Calu3 (cell line): Measurements from ENCODE around the gene MAJIN. TPM values are rescaled to one million over a fixed set of nuclear protein-coding genes. Genes with fewer than 3 reads are reported as not detected.

ENCODE experiments used
- BruUV-seq: library from RNA; stranded (reverse); fragments of 400-500 nt; replicated peaks from 2 replicates; lab custom pipeline; 2021; lab: Mats Ljungman, UMichigan
- CTCF ChIA-PET: fragments of 300-600 bp; sonication (Branson Sonifier 250); formaldehyde crosslinking; loops from one replicate; lab custom pipeline; 2022; ENCODE audit warnings: antibody characterized with exemption; lab: Charles Lee
- DNase-seq: peaks from one replicate; pipeline ENCODE4 v3.0.0; 2022
- H3K27ac Mint-ChIP-seq: one replicate; pipeline ENCODE4 v1.8.0; 2022; ENCODE audit warnings: mixed read lengths; ENCODE audit not compliant: unreplicated experiment
- H3K27me3 Mint-ChIP-seq: one replicate; pipeline ENCODE4 v1.8.0; 2022; ENCODE audit warnings: mixed read lengths; ENCODE audit not compliant: unreplicated experiment
- H3K36me3 Mint-ChIP-seq: one replicate; pipeline ENCODE4 v1.8.0; 2022; ENCODE audit warnings: mild to moderate bottlenecking, moderate library complexity, mixed read lengths; ENCODE audit not compliant: insufficient read depth, unreplicated experiment
- H3K4me1 Mint-ChIP-seq: one replicate; pipeline ENCODE4 v1.8.0; 2022; ENCODE audit warnings: mild to moderate bottlenecking, low read depth, mixed read lengths; ENCODE audit not compliant: unreplicated experiment
- H3K4me3 Mint-ChIP-seq: one replicate; pipeline ENCODE4 v1.8.0; 2022; ENCODE audit warnings: mild to moderate bottlenecking, low read depth, moderate library complexity, mixed read lengths; ENCODE audit not compliant: unreplicated experiment
- H3K9me3 Mint-ChIP-seq: one replicate; pipeline ENCODE4 v1.8.0; 2022; ENCODE audit warnings: low read depth, mixed read lengths; ENCODE audit not compliant: unreplicated experiment
- CTCF ChIP-seq: fragments of 200-600 bp; IDR thresholded peaks from one replicate; pipeline ENCODE4 v1.8.0; 2022; ENCODE audit warnings: antibody characterized with exemption; ENCODE audit not compliant: unreplicated experiment
- intact Hi-C: fragments of 100-400 bp; cut with micrococcal nuclease; formaldehyde crosslinking; loops from one replicate; pipeline ENCODE4 v1.10.0; 2022; ENCODE audit not compliant: unreplicated experiment
- total RNA-seq: library from RNA; stranded (reverse); gene quantifications from 2 replicates; pipeline ENCODE4 v1.2.3, GENCODE V29; 2022

MAJIN gene
- total RNA-seq, 1 experiment from 2014 or later, result not detected

- H3K4me3 Mint-ChIP-seq, result peak overlapping the region; percentile 90
- intact Hi-C loops, result loop anchor here (5.0 kb wide), 1 partner anchor 79 kb away; the partner anchor contains the start of gene BATF2
- peak overlapping the region; percentile 85 for H3K27ac Mint-ChIP-seq
- CTCF ChIA-PET, result interaction anchor here (1.1 to 1.4 kb wide), 3 partner anchors 30 to 97 kb away, joined by 3 to 4 read pairs (median 3); partner anchors contain the start of gene BATF2
- TF ChIP-seq CTCF, result no peak
- H3K9me3 Mint-ChIP-seq, result no peaks in the 10 kb centered on the region
- no peak for DNase-seq
- no peaks in the 10 kb centered on the region for H3K27me3 Mint-ChIP-seq
- peaks cover 33% of the 10 kb centered on the region for H3K36me3 Mint-ChIP-seq
- no TSS peak for BruUV-seq
- no peaks in the 10 kb centered on the region for H3K4me1 Mint-ChIP-seq
These were observed 53.9 kb downstream of the MAJIN start for GRCh38 chr11:64918017-64918416.

- intact Hi-C loops, result loop anchor here (5.0 kb wide), 1 partner anchor 80 kb away; the partner anchor contains the start of gene BATF2
- DNase-seq, result no peak
- H3K9me3 Mint-ChIP-seq, result no peaks in the 10 kb centered on the region
- TSS peak; percentile 86 for BruUV-seq
- H3K27ac Mint-ChIP-seq, result peak overlapping the region; percentile 85
- H3K36me3 Mint-ChIP-seq, result peaks cover 37% of the 10 kb centered on the region
- CTCF ChIA-PET, result interaction anchor here (1.1 to 1.4 kb wide), 4 partner anchors 30 to 97 kb away, joined by 3 to 4 read pairs (median 4); partner anchors contain the start of gene BATF2
- no peaks in the 10 kb centered on the region for H3K4me1 Mint-ChIP-seq
- no peaks in the 10 kb centered on the region for H3K27me3 Mint-ChIP-seq
- no peak for TF ChIP-seq CTCF
- peak overlapping the region; percentile 90 for H3K4me3 Mint-ChIP-seq
These were observed 54.3 kb downstream of the MAJIN start for GRCh38 chr11:64917663-64917995.

- BruUV-seq, result no TSS peak
- no peaks in the 10 kb centered on the region for H3K9me3 Mint-ChIP-seq
- H3K27ac Mint-ChIP-seq, result peak within 1 kb of the TSS; percentile 85
- peaks cover 41% of the 10 kb centered on the region for H3K36me3 Mint-ChIP-seq
- peak within 1 kb of the TSS; percentile 90 for H3K4me3 Mint-ChIP-seq
- no peaks in the 10 kb centered on the region for H3K4me1 Mint-ChIP-seq
- intact Hi-C loops, result loop anchor here (5.0 kb wide), 1 partner anchor 80 kb away; the partner anchor contains the start of gene BATF2
- CTCF ChIA-PET, result interaction anchor here (1.1 to 2.0 kb wide), 4 partner anchors 29 to 98 kb away, joined by 3 to 7 read pairs (median 4); partner anchors contain the start of gene ARL2
- TF ChIP-seq CTCF, result no peak
- no peaks in the 10 kb centered on the region for H3K27me3 Mint-ChIP-seq
- peak; percentile 98 for DNase-seq
These were observed 54.9 kb downstream of the MAJIN start, which contains the start of gene ATG2A for GRCh38 chr11:64916775-64917662. Gene ATG2A, minus strand, starts transcription at chr11:64917209. Its CDS starts 74 bp downstream, at chr11:64917135.

- Mint-ChIP-seq H3K36me3 (peaks cover 49% of the 10 kb centered on the region), H3K4me1 (no peaks in the 10 kb centered on the region), H3K9me3 (no peaks in the 10 kb centered on the region), H3K27me3 (no peaks in the 10 kb centered on the region), H3K27ac (peak overlapping the region; percentile 85), H3K4me3 (peak overlapping the region; percentile 90)
- no peak for TF ChIP-seq CTCF
- peak; percentile 33 for DNase-seq
- intact Hi-C loops, result loop anchor here (5.0 kb wide), 1 partner anchor 81 kb away; the partner anchor contains the start of gene BATF2
- BruUV-seq, result no TSS peak
- CTCF ChIA-PET, result interaction anchor here (0.7 to 2.0 kb wide), 2 partner anchors 68 to 98 kb away, joined by 3 to 7 read pairs; partner anchors contain the start of gene ARL2
These were observed 55.7 kb downstream of the MAJIN start for GRCh38 chr11:64916040-64916774.
